HTERT RPE-1 (cell line): ENCODE data around the gene DET1.
"Not testable (repeated sequence)": the region's sequence is repeated elsewhere in the genome, so short reads cannot be mapped to it uniquely, and the experiment has no call there.

Experiments used
- in situ Hi-C: fragments of 300-500 bp; cut with MboI; formaldehyde crosslinking; loops from 4 replicates; pipeline ENCODE4 v1.14.3; 2020; ENCODE audit warnings: low sequenced_read_pairs

Gene DET1

DNA sequence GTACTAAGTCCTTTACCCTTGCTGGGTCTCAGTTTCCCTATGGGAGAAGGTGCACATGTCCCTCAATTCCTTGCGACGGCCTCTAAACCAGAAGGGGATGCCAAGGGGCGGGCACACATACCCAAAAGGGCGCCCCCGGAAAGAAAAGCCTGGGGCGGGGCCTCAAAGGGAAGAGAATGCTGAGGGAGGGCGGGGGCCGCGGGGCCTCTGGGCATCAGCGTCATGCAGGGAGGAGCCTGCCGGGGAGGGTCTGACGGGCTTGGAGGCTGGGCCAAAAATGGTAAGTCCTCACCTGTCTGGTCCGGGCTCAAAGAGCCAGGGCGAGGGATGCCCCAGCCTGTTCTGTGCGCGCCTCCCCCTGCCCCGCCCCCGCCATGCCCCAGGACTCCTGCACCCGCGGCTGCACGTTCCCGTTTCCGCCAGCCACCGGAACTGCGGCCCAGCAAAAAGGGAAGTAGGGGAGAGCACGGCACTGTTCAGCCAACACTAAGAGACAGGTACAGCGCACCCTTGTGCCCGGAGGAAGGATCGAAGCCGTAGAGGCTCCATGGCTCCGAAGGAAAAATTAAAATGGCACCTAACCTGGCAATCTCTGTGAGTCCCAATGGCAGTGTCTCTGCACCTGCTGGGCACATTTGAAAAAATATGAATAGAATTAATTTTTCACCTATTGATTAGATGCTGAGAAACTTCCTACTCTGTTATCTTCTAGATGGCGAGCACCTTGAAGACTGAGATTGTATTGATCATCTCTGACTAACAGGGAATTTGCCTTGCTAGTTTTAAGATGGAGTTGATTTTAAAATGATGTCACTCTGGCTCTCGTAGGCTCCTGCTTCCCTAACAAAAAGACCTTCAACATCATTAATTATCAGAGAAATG is at the start of gene DET1:
Gene DET1 (minus strand): TSS at position 434 of the 882 bp plus-strand sequence. CDS start 14,976 bp downstream, outside the sequence.
- in situ Hi-C loops, result no loop called here

DNA sequence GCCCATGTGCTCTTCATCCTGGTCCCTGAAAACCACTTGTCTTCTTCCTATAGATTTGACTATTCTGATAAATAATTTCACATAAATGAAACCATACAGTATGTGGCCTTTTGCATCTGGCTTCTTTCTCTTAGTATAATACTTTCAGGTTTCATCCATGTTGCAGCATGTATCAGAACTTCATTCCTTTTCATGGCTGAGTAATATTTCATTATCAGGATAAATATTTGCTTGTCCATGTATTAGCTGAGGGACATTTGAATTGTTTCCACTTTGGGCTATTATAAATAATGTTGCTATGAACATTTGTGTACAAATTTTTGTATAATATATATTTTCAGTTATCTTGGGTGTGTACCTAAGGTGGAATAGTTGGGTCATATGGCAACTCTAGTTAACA is 44.9 kb upstream of the DET1 start:
- in situ Hi-C loops, result no loop called here

DNA sequence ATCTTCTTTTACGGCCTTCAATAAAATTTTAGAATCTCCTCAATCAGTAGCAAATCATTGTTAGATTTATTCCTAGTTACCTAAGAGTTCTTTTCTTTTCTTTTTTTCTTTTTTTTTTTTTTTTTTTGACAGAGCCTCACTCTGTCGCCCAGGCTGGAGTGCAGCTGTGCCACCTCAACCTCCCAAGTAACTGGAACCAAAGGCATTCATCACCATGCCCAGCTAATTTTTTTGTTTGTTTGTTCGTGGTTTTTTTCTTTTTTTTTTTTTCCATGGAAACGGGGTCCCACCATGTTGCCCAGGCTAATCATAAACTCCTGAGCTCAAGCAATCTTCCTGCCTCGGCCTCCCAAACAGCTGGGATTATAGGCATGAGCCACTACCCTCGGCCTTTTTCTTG is 44.3 kb upstream of the DET1 start:
- in situ Hi-C loops, result no loop called here

DNA sequence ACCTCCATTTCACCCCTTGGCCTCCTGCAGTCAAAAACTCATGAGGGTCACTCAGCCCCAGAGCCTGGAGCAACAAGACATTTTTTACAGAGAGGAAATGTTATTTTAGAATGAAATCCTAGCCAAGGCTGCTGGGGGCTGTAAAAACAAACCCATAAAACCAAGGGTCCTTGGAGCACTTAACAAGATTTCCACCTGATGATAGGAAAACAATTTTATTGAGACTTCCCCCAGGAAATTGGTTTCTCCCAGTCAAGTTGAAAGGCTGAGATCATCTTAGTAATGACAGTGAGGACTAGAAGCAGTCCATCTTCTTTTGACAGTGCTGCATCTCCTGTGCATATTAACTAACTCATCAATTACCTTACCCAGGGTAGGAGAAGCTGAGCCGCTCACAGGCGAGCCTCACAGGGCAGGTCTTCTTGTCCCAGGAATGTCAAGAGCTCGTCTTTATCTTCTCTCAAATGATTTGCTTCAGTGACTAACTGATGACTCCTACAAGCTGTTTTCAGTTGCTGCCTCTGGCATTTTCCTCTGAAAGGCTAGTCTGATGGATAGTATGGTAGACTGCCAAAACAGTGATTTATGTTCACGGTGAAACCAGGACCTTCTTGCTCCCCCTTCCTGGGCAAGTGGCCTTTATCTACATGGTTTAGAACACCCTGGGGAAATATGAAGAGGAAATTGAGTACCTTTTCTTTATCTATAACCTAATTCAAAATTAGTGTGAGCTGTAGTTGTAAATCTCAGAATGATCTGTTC is 40.1 kb upstream of the DET1 start:
- in situ Hi-C loops, result no loop called here

DNA sequence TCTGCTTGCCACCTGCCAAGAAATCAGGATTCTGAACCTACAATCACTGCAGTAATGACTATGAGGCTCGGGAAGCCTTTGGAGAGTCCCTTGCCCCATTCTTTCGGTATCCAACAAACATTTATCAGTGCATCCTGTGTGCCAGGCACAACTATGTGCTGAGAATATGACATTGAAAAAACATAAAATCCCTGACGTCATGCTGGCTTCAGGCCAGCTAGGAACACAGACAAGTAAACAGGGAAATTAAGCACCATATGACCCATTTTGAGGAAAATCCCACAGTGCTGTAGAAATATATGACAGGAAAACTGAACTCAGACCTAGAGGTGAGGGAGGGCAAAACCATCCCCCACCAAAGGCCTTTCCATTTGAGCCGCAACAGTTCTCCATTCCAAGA is 34.1 kb upstream of the DET1 start:
- in situ Hi-C loops, result no loop called here

DNA sequence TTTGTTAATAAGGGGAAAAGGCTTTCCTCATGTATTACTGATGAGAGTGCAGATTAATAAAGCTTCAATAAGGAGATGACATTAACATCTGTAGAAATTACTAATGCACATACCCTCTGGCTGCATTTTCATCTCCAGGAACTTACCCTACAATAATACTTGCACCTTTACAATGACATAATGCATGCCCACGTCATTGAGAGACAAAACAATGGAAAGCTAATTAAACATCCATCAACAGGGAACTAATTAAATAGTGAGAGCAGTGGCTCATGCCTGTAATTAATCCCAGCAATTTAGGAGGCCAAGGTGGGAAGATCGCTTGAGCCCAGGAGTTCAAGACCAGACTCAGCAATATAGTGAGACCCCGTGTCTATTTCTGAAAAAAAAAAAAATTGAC is 32.8 kb upstream of the DET1 start:
- in situ Hi-C loops, result no loop called here

DNA sequence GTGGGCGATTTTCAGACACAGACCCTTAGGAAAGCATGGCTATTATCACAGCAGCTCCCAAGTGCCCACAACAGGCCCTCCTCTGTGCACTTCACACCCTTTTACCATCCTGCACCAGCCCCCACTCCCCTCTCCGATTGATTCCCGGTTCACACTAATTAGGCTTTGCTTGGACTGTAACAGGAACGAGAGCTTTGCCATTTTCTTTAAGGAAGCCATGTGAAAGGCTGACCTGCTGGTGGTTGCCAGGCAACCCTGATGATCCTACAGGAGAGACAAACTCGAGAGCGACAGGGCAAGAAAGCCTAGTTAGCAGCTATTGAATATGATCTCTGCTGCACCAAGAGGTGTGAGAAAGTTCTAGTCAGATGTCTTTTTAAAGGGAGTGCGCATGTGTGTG is 28.2 kb upstream of the DET1 start:
- in situ Hi-C loops, result no loop called here

DNA sequence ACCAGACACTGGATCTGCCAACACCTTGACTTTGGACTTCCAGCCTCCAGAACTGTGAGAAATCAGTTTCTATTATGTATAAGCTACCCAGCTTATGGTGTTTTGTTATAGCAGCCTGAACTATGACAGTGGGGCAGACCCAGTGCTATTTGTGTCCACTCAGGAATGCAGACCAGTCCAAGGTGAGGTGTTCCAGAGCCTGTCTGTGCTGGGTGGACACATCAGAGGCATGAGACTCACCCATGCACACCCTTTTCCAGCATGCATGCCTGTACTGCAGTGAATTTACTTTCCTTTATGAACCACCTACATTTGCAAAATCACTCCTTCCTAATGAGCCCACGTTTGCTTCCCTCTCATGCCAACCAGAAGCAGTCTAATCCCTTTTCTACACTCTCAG is 27.6 kb upstream of the DET1 start:
- in situ Hi-C loops, result no loop called here

DNA sequence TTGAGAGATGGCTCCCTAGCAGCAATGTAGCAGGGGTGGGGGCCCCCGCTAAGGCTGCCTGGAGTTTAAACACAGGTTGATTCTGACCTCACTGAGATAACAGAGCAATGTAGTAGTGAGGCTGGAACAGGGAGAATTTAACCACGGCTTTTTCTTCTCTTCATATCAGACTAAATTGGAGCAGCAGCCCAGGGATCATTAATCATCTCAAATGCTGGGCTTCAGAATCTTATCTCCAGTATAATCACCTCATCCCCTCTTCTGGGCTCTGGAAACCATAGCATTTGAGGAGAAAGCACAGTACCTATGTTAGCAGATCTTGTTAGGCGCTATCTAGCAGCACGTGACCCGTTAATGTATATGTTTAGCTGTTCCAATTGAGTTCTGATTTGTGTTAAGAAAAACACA is 25.4 kb upstream of the DET1 start:
- in situ Hi-C loops, result no loop called here

DNA sequence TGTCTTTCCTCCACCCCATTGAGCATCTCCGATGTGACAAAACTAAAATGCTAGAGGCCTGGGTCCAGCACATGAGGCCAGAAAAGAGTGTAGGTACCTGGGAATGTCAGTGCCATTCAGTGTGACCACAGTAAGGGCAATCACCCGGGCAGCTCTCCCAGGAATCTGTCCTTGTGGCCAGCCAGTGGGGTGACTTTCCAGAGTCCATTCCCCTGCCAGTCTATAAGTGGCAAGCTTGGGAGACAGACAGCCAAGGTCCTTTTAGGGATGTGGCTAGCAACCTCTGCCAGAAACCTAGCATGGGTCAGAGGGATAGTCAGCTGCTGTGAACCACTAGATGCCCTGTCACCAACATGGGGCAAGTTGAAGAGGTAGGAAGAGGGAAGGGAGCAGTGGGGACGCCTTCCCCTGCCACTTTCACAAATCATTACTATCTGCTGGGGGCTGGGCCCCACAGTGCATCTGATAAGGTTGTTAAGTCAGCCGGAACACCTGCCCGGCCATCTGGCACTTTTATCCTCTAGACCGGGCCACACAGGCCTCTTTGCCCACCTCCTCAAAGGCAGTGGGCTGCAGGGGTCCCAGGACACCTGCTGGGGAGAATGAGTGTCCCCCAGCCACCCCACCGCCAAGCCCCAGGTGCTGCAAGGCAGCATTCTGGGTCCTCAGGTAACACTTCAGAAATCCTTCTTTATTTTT is 24.8 kb upstream of the DET1 start:
- in situ Hi-C loops, result no loop called here

DNA sequence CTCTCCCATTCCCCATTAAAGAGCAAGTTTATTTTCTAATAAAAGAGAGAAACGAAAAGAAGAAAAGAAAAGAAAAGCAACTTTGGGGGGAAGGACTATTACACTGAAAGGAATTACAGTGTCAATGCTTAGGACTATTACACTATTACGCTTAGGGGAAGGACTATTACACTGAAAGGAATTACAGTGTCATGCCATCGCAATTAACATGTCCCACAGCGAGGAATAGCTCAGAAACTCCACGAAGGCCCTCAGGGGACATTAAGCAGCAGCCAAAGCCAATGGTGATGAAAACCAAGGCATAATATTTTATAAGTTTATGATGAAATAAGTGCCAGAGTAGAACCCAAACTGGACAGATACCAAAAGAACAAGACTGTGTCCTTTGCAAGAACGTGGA is 22.1 kb upstream of the DET1 start:
- in situ Hi-C loops, result no loop called here

DNA sequence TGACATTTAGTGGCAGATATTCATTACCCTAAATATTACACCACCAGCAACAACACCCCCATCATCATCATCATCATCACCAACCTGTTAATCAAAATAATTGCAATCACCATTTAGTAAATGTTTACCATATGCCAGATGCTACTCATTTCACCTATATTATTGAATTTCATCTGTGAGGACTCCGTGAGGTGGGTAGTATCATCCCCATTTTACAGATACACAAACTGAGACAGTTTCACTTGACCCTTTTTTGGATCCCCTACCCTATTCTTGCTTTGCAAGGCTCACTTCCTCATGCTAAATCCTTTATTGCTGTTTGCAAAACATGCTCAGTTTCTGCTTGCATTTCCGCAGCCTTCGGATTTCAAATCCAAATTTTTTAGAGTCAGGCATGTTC is 18.3 kb upstream of the DET1 start:
- in situ Hi-C loops, result no loop called here

DNA sequence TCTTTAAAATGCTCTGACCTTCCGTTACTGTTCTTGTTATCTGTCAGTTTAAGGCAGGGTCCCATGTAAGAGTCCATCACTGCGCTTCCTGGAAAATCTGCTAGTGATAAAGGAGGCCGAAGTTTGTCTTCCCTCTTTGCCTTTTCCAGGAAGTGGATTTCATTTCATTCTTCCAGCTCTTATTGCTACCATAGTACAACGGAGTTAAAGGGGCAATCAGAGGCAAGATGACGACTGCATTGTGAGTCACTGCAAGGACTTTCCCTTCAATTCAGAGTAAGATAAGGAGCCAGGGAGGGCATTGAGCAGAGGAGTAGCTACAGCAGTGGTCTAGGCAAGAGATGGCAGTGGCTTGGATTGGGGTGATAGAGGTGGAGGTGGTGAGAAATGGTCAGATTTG is 17.2 kb upstream of the DET1 start:
- in situ Hi-C loops, result no loop called here

DNA sequence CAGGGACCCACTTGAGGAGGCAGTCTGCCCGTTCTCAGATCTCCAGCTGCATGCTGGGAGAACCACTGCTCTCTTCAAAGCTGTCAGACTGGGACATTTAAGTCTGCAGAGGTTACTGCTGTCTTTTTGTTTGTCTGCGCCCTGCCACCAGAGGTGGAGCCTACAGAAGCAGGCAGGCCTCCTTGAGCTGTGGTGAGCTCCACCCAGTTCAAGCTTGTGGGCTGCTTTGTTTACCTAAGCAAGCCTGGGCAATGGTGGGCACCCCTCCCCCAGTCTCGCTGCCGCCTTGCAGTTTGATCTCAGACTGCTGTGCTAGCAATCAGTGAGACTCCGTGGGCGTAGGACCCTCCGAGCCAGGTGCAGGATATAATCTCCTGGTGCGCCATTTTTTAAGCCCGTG is 13.1 kb upstream of the DET1 start:
- in situ Hi-C loops, result not testable (repeated sequence)

DNA sequence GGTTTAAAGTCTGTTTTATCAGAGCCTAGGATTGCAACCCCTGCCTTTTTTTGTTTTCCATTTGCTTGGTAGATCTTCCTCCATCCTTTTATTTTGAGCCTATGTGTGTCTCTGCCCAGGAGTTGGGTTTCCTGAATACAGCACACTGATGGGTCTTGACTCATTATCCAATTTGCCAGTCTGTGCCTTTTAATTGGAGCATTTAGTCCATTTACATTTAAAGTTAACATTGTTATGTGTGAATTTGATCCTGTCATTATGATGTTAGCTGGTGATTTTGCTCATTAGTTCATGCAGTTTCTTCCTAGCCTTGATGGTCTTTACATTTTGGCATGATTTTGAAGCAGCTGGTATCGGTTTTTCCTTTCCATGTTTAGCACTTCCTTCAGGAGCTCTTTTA is 11.5 kb upstream of the DET1 start:
- in situ Hi-C loops, result not testable (repeated sequence)

DNA sequence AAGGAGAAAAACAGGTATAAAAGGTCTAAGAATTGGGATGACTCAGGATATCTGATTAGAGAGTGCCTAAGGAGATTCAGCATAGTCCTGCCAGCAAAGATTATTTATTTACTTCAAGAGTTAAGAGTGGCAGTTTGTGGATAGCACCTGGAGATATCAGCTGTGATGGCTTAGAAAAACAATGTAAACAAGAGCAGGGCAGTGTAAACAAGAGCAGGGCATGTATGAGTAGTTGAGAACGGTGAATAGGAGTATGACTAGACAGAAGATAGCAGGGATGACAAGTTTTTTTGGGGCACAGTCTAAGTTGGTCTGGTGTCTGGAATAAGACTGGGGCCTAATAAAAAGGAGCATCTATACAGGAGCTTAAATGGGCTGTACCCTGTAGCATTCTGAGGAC is 1.5 kb upstream of the DET1 start:
- in situ Hi-C loops, result not testable (repeated sequence)

DNA sequence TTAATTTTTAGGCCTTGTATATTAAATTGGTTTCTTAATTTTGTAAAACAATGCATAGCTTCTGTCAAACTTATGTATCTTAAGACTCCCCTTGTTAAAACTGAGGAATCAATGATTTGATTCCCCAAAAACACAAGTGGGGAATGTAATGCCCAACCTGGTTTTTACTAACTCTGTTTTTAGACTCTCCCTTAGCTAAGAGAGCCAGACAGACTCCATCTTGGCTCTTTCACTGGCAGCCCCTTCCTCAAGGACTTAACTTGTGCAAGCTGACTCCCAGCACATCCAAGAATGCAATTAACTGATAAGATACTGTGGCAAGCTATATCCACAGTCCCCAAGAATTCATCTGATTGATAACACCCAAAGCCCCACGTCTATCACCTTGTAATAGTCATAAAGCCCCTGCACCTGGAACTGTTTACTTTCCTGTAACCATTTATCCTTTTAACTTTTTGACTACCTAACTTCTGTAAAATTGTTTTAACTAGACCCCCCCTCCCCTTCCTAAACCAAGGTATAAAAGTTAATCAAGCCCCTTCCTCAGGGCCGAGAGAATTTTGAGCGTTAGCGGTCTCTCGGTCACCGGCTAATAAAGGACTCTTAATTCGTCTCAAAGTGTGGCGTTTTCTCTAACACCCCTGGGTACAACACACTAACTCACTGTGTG is 768 bp downstream of the DET1 start:
- in situ Hi-C loops, result not testable (repeated sequence)

DNA sequence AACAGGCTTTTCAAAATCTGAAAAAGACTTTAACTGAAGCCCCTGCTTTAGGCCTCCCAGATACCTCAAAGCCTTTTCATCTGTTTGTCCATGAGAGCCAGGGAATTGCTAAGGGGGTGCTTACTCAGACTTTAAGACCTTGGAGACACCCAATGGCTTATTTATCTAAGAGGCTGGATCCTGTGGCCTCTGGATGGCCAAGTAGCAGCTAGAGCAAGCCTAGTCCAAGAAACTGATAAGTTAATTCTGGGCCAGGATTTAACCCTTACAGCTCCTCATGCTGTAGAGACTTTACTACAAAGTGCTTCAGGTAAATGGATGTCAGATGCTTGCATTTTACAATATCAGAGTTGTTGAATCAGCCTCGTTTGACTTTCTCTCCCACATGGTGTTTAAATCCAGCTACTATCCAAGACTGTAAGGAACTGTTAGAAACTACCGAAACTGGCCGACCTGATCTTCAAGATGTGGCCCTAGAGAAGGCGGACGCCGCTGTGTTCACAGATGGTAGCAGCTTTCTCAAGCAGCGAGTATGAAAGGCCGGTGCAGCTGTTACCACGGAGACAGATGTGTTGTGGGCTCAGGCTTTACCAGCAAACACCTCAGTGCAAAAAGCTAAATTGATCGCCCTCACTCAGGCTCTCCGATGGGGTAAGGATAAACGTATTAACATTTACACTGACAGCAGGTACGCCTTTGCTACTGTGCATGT is 3.3 kb downstream of the DET1 start:
- in situ Hi-C loops, result no loop called here

DNA sequence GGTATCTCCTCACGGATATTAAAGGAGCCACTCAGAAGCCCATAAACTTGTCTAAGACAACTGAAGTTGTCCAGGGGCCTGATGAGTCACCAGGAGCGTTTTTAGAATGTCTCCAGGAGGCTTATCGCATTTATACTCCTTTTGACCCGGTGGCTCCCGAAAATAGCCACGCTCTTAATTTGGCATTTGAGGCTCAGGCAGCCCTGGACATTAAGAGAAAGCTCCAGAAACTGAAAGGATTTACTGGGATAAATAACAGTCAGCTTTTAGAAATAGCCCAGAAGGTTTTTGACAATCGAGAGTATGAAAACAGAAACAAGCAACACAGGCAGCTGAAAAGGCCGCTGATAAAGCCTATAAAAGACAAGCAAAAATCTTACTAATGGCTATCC is 4.1 kb downstream of the DET1 start:
- in situ Hi-C loops, result no loop called here

DNA sequence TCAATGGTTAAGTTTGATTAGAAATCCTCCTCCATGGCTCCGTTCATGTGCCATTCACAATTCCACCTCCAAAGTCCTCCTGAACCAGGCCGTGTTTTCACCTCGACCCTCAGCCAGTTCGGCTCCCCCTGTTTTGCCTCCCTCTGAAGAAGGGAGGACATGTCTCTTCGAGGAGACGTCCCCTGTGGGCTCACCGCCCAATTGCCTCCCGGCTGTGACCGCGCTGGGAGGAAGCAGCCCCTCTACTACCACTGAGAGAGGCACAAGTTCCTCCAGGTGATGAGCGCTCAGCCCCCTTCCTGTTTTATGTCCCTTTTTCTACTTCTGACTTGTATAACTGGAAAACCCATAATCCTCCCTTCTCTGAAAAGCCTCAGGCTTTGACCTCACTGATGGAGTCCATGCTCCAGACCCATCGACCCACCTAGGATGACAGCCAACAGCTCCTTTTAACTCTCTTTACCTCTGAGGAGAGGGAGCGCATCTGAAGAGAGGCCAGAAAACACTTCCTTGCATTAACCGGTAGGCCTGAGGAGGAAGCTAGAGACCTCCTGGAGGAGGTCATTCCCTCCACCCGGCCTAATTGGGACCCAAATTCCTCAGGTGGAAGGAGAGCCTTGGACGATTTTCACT is 4.7 kb downstream of the DET1 start:
- in situ Hi-C loops, result no loop called here
